ENCODE measurements around the gene HERPUD1. TPM values are rescaled to one million over a fixed set of nuclear protein-coding genes. Genes with fewer than 3 reads are reported as not detected.

The HERPUD1 gene
- total RNA-seq, 1 experiment from 2014 or later = 30.8 TPM

- no peak overlapping the region for H3K27ac Mint-ChIP-seq
- POLR2A ChIA-PET = no interaction called here
- no peaks in the 10 kb centered on the region for H3K36me3 Mint-ChIP-seq
- peaks cover 10% of the 10 kb centered on the region for H3K4me1 Mint-ChIP-seq
- H3K4me3 Mint-ChIP-seq = no peak overlapping the region
- H3K27me3 Mint-ChIP-seq (ENCODE audit: low read depth) = no peaks in the 10 kb centered on the region; the same call in 1 of the 2 replicates
- H3K9me3 Mint-ChIP-seq = peaks cover 3% of the 10 kb centered on the region; the same call in 1 of the 2 replicates
- DNase-seq (ENCODE audit: low spot score) (no peak), ATAC-seq (no peak)
- TF ChIP-seq FOXP1 (CRISPR knock-in tag; IDR thresholded peaks at IDR 0.05; ENCODE audit: borderline replicate concordance) = no peak
- CTCF ChIA-PET = interaction anchor here (0.7 to 0.9 kb wide), 2 partner anchors 14 to 98 kb away, joined by 3 read pairs; no protein-coding TSS in a partner anchor
Measured at GRCh38 chr16:56950455-56950854, 18.5 kb downstream of the HERPUD1 start.

- H3K9me3 Mint-ChIP-seq = peaks cover 7% of the 10 kb centered on the region
- no peak overlapping the region for H3K27ac Mint-ChIP-seq
- peak; percentile 72 for DNase-seq (ENCODE audit: low spot score)
- TF ChIP-seq ATF2 (CRISPR knock-in tag; IDR thresholded peaks at IDR 0.05; ENCODE audit: borderline replicate concordance, low read depth) (no peak), TEAD1 (CRISPR knock-in tag; IDR thresholded peaks at IDR 0.05) (no peak), RELA (CRISPR knock-in tag; IDR thresholded peaks at IDR 0.05; ENCODE audit: borderline replicate concordance) (no peak), FOXP1 (CRISPR knock-in tag; IDR thresholded peaks at IDR 0.05; ENCODE audit: borderline replicate concordance) (no peak), ZNF121 (CRISPR knock-in tag; IDR thresholded peaks at IDR 0.05) (no peak), TCF7 (CRISPR knock-in tag; IDR thresholded peaks at IDR 0.05; ENCODE audit: low read depth) (no peak), NFATC4 (CRISPR knock-in tag; IDR thresholded peaks at IDR 0.05) (no peak), NFE2L1 (CRISPR knock-in tag; IDR thresholded peaks at IDR 0.05) (no peak), AR (CRISPR knock-in tag; IDR thresholded peaks at IDR 0.05) (no peak), ATF6 (CRISPR knock-in tag; IDR thresholded peaks at IDR 0.05) (no peak), JAZF1 (CRISPR knock-in tag; IDR thresholded peaks at IDR 0.05) (no peak), ZNF423 (CRISPR knock-in tag; IDR thresholded peaks at IDR 0.05) (peak; percentile 54), ARID4B (CRISPR knock-in tag; IDR thresholded peaks at IDR 0.05; ENCODE audit: borderline replicate concordance) (no peak), CTCF (IDR thresholded peaks at IDR 0.05) (0 out of 2 replicates have a peak, but pooled peaks have one; percentile 35), TP53 (CRISPR knock-in tag; IDR thresholded peaks at IDR 0.05) (no peak), HMGA2 (CRISPR knock-in tag; IDR thresholded peaks at IDR 0.05) (no peak), OVOL2 (CRISPR knock-in tag; IDR thresholded peaks at IDR 0.05; ENCODE audit: borderline replicate concordance) (no peak)
- no peak overlapping the region for H3K4me3 Mint-ChIP-seq
- H3K36me3 Mint-ChIP-seq = peaks cover 3% of the 10 kb centered on the region; the same call in 1 of the 2 replicates
- CTCF ChIA-PET = interaction anchor here (0.7 to 1.1 kb wide), 4 partner anchors 11 to 158 kb away, joined by 3 to 5 read pairs (median 3); no protein-coding TSS in a partner anchor
- POLR2A ChIA-PET = no interaction called here
- peak; percentile 93 for ATAC-seq
- H3K27me3 Mint-ChIP-seq (ENCODE audit: low read depth) = no peaks in the 10 kb centered on the region; the same call in 1 of the 2 replicates
- peaks cover 10% of the 10 kb centered on the region for H3K4me1 Mint-ChIP-seq
Measured at GRCh38 chr16:56950881-56951771, 19.2 kb downstream of the HERPUD1 start.

Measured in WTC11 (cell line).